SK-N-SH treated with all-trans-retinoic acid at 6 μM for 48 hours (cell line): Measurements from ENCODE around the gene DNAJC22.
A peak's percentile ranks its signal among the peaks of the same experiment; 100 is the strongest.

Source experiments
- ATAC-seq: fragments of 200-7000 bp; cut with Tn5 transposase; 3 replicates; pipeline ENCODE4 v1.9.1; 2020; ENCODE audit warnings: mild to moderate bottlenecking, moderate library complexity
- ARNTL ChIP-seq: fragments of 450-650 bp; formaldehyde crosslinking; IDR thresholded peaks from 2 replicates; pipeline ENCODE4 v1.5.0; 2020; ENCODE audit warnings: low read depth, mild to moderate bottlenecking, moderate library complexity, borderline replicate concordance
- BACH2 ChIP-seq: fragments of 250-450 bp; sonication (Bioruptor Pico); IDR thresholded peaks from 2 replicates; pipeline ENCODE4 v1.9.0; 2021; ENCODE audit warnings: mild to moderate bottlenecking, borderline replicate concordance
- CSDC2 ChIP-seq: fragments of 250-450 bp; sonication (Bioruptor Pico); IDR thresholded peaks from 2 replicates; pipeline ENCODE4 v1.5.0; 2020; ENCODE audit warnings: mild to moderate bottlenecking, moderate library complexity
- ESRRG ChIP-seq: fragments of 250-450 bp; sonication (Bioruptor Pico); IDR thresholded peaks from 2 replicates; pipeline ENCODE4 v1.6.1; 2021; ENCODE audit warnings: mild to moderate bottlenecking
- GLIS3 ChIP-seq: fragments of 250-450 bp; sonication (Bioruptor Pico); IDR thresholded peaks from 2 replicates; pipeline ENCODE4 v1.5.0; 2020; ENCODE audit warnings: mild to moderate bottlenecking, moderate library complexity
- ISL1 ChIP-seq: fragments of 250-450 bp; sonication (Bioruptor Pico); IDR thresholded peaks from 2 replicates; pipeline ENCODE4 v2.1.2; 2022; ENCODE audit warnings: mild to moderate bottlenecking, moderate library complexity
- OSR1 ChIP-seq: fragments of 250-450 bp; sonication (Bioruptor Pico); IDR thresholded peaks from 2 replicates; pipeline ENCODE4 v1.8.0; 2022; ENCODE audit warnings: moderate library complexity, mild to moderate bottlenecking, inconsistent platforms
- PPARA ChIP-seq: fragments of 250-450 bp; sonication (Bioruptor Pico); IDR thresholded peaks from 2 replicates; pipeline ENCODE4 v1.5.0; 2020; ENCODE audit warnings: mild to moderate bottlenecking, borderline replicate concordance
- RARB ChIP-seq: fragments of 250-450 bp; sonication (Bioruptor Pico); IDR thresholded peaks from 2 replicates; pipeline ENCODE4 v1.8.0; 2021; ENCODE audit warnings: mild to moderate bottlenecking, moderate library complexity
- SNAI2 ChIP-seq: fragments of 250-450 bp; sonication (Bioruptor Pico); IDR thresholded peaks from 2 replicates; pipeline ENCODE4 v1.5.0; 2020; ENCODE audit warnings: mild to moderate bottlenecking, moderate library complexity
- TCF4 ChIP-seq: fragments of 250-450 bp; sonication (Bioruptor Pico); IDR thresholded peaks from 2 replicates; pipeline ENCODE4 v1.8.0; 2021; ENCODE audit warnings: mild to moderate bottlenecking, moderate library complexity, borderline replicate concordance
- TOX ChIP-seq: fragments of 250-450 bp; sonication (Bioruptor Pico); IDR thresholded peaks from 2 replicates; pipeline ENCODE4 v1.8.0; 2021; ENCODE audit warnings: mild to moderate bottlenecking, moderate library complexity, borderline replicate concordance
- ZFP3 ChIP-seq: fragments of 250-450 bp; sonication (Bioruptor Pico); IDR thresholded peaks from 2 replicates; pipeline ENCODE4 v1.5.0; 2020; ENCODE audit warnings: mild to moderate bottlenecking, moderate library complexity
- ZFP30 ChIP-seq: fragments of 450-650 bp; formaldehyde crosslinking; IDR thresholded peaks from 2 replicates; pipeline ENCODE4 v1.5.0; 2022; ENCODE audit warnings: mild to moderate bottlenecking, moderate library complexity
- ZNF565 ChIP-seq: fragments of 450-650 bp; formaldehyde crosslinking; conservative IDR thresholded peaks from 2 replicates; pipeline ENCODE4 v1.5.0; 2020; ENCODE audit warnings: low read depth, mild to moderate bottlenecking, moderate library complexity
- ZNF70 ChIP-seq: fragments of 450-650 bp; formaldehyde crosslinking; IDR thresholded peaks from 2 replicates; pipeline ENCODE4 v1.5.0; 2020; ENCODE audit warnings: mild to moderate bottlenecking, moderate library complexity
- ZNF8 ChIP-seq: fragments of 450-650 bp; formaldehyde crosslinking; IDR thresholded peaks from 2 replicates; pipeline ENCODE4 v1.5.0; 2020; ENCODE audit warnings: mild to moderate bottlenecking, moderate library complexity
- TF ChIP-seq, protein P1 (sequence below): fragments of 250-450 bp; sonication (Bioruptor Pico); IDR thresholded peaks from 2 replicates; pipeline ENCODE4 v1.8.0; 2020; ENCODE audit warnings: mild to moderate bottlenecking, moderate library complexity, borderline replicate concordance
- TF ChIP-seq, protein P2 (sequence below): fragments of 250-450 bp; sonication (Bioruptor Pico); IDR thresholded peaks from 2 replicates; pipeline ENCODE4 v1.8.0; 2021; ENCODE audit warnings: low read depth, mild to moderate bottlenecking, moderate library complexity, borderline replicate concordance
- TF ChIP-seq, protein P3 (sequence below): fragments of 250-450 bp; sonication (Bioruptor Pico); IDR thresholded peaks from 2 replicates; pipeline ENCODE4 v1.5.1; 2021; ENCODE audit warnings: mild to moderate bottlenecking, moderate library complexity

Gene DNAJC22

DNA sequence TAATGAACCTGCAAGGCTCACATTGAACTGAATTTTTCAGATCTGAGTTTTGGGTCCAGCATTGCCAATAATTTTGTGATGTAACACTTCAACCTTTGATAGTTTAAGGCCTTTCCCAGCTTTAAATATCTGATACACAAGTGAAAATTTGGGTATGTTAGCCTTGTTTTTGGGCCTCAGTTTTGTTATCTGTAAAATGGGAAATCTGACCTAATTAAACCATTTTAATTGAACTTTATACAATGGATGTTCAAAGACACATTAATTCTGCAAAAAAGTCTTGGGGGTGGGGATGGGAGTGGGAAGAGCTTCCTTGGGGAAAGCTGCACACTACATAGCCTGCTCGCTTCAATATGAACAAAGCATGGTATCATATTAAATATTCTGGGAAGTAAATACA is 15.4 kb downstream of the DNAJC22 start:
- ATAC-seq, result no peak
- no peak for TF ChIP-seq TCF4 (CRISPR knock-in tag)
- TF ChIP-seq ZNF70 (CRISPR knock-in tag), result no peak
- TF ChIP-seq ISL1 (CRISPR knock-in tag), result no peak
- no peak for TF ChIP-seq ESRRG (CRISPR knock-in tag)
- TF ChIP-seq RARB (CRISPR knock-in tag), result no peak
- TF ChIP-seq PPARA, result no peak
- TF ChIP-seq, protein P1, sequence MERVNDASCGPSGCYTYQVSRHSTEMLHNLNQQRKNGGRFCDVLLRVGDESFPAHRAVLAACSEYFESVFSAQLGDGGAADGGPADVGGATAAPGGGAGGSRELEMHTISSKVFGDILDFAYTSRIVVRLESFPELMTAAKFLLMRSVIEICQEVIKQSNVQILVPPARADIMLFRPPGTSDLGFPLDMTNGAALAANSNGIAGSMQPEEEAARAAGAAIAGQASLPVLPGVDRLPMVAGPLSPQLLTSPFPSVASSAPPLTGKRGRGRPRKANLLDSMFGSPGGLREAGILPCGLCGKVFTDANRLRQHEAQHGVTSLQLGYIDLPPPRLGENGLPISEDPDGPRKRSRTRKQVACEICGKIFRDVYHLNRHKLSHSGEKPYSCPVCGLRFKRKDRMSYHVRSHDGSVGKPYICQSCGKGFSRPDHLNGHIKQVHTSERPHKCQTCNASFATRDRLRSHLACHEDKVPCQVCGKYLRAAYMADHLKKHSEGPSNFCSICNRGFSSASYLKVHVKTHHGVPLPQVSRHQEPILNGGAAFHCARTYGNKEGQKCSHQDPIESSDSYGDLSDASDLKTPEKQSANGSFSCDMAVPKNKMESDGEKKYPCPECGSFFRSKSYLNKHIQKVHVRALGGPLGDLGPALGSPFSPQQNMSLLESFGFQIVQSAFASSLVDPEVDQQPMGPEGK, result no peak

DNA sequence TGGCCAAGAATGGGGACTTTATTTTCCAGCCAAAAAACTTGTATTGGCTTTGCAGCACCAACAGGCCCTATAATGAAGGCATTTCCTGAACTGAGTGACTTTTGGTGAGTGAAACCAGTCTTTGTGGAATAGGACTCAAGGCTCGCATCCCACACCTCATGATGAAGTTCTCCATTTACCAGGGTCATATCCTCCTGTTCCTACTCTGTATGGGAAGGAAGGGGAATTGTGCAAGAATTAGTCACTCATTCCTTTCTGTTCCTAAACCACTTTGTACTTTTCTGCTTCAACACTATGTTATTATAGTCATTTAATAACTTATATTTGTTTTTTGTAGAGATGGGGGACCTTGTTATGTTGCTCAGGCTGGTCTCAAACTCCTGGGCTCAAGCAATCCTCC is 18.3 kb downstream of the DNAJC22 start:
- no peak for ATAC-seq
- TF ChIP-seq, protein P2, sequence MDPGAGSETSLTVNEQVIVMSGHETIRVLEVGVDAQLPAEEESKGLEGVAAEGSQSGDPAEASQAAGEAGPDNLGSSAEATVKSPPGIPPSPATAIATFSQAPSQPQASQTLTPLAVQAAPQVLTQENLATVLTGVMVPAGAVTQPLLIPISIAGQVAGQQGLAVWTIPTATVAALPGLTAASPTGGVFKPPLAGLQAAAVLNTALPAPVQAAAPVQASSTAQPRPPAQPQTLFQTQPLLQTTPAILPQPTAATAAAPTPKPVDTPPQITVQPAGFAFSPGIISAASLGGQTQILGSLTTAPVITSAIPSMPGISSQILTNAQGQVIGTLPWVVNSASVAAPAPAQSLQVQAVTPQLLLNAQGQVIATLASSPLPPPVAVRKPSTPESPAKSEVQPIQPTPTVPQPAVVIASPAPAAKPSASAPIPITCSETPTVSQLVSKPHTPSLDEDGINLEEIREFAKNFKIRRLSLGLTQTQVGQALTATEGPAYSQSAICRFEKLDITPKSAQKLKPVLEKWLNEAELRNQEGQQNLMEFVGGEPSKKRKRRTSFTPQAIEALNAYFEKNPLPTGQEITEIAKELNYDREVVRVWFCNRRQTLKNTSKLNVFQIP (CRISPR knock-in tag), result no peak
- TF ChIP-seq ZNF70 (CRISPR knock-in tag), result no peak
- no peak for TF ChIP-seq ZNF565
- no peak for TF ChIP-seq ARNTL
- no peak for TF ChIP-seq ZFP30 (CRISPR knock-in tag)
- no peak for TF ChIP-seq ZFP3
- TF ChIP-seq ESRRG (CRISPR knock-in tag), result no peak
- TF ChIP-seq GLIS3 (CRISPR knock-in tag), result no peak
- TF ChIP-seq ISL1 (CRISPR knock-in tag), result no peak
- no peak for TF ChIP-seq ZNF8 (CRISPR knock-in tag)
- TF ChIP-seq SNAI2, result no peak

DNA sequence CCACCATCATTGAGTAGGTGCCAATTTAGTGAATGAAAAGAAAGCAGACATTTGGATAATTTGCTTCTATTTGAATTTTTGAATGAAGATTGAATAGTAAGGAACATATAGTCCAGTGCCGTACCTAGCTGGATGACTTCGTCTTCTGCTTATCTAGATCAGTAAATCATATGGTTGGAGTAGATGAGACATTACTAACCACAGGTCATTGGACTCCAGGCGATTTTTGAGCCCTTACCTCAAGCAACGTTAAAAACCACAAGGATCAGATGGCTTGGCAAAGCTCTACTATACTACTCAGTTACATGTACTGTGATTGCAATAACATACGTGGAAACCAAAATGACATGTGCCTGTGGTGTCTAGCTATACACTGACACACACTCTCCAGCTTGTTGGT is 18.9 kb downstream of the DNAJC22 start:
- ATAC-seq, result no peak
- TF ChIP-seq GLIS3 (CRISPR knock-in tag) (no peak), ZFP30 (CRISPR knock-in tag) (no peak), ESRRG (CRISPR knock-in tag) (no peak), TOX (CRISPR knock-in tag) (no peak), ISL1 (CRISPR knock-in tag) (no peak), ZNF565 (no peak), PPARA (no peak), ZFP3 (no peak), SNAI2 (no peak), RARB (CRISPR knock-in tag) (no peak), BACH2 (CRISPR knock-in tag) (no peak)
- TF ChIP-seq, protein P2 (CRISPR knock-in tag), result no peak
- TF ChIP-seq, protein P3, sequence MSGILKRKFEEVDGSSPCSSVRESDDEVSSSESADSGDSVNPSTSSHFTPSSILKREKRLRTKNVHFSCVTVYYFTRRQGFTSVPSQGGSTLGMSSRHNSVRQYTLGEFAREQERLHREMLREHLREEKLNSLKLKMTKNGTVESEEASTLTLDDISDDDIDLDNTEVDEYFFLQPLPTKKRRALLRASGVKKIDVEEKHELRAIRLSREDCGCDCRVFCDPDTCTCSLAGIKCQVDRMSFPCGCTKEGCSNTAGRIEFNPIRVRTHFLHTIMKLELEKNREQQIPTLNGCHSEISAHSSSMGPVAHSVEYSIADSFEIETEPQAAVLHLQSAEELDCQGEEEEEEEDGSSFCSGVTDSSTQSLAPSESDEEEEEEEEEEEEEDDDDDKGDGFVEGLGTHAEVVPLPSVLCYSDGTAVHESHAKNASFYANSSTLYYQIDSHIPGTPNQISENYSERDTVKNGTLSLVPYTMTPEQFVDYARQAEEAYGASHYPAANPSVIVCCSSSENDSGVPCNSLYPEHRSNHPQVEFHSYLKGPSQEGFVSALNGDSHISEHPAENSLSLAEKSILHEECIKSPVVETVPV (CRISPR knock-in tag), result no peak

DNA sequence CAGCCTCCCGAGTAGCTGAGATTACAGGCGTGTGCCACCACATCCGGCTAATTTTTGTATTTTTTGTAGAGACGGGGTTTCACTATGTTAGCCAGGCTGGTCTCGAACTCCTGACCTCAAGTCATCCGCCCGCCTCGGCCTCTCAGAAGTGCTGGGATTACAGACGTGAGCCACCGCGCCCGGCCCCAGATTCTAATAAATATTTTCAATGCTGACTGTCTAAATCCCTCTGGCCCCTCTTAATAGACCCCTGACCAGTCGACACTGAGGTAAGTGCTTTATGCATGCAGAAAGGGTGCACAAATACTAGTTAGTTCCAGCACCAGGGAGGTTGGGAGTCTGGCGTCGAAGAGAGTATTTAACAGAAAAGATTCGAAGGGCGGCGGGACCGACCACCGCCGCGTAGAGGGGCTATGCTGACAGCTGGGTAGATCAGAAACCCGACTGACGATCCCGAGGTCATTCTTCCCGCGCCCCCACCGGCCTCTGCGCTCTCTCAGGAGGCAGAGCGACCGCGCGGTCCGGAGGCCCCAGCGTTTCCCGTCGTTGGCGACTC is 19.5 kb downstream of the DNAJC22 start:
- TF ChIP-seq ARNTL, result no peak
- no peak for TF ChIP-seq RARB (CRISPR knock-in tag)
- no peak for TF ChIP-seq GLIS3 (CRISPR knock-in tag)
- TF ChIP-seq ZFP3, result no peak
- no peak for TF ChIP-seq ZFP30 (CRISPR knock-in tag)
- no peak for TF ChIP-seq OSR1
- TF ChIP-seq, protein P2 (CRISPR knock-in tag), result no peak
- TF ChIP-seq CSDC2, result no peak
- no peak for TF ChIP-seq ZNF70 (CRISPR knock-in tag)
- peak; percentile 26; the same call in 2 of the 3 replicates for ATAC-seq
